Measurements from ENCODE around the gene CTDP1.

- TF ChIP-seq TAF1 (conservative IDR thresholded peaks at IDR 0.05) (no peak), GABPA (IDR thresholded peaks at IDR 0.05 in 1 of 2, conservative IDR thresholded peaks at IDR 0.05 in 1 of 2) (no peak), JUND (IDR thresholded peaks at IDR 0.05) (no peak), ATF3 (IDR thresholded peaks at IDR 0.05) (no peak)
- TF ChIP-seq, protein P1, sequence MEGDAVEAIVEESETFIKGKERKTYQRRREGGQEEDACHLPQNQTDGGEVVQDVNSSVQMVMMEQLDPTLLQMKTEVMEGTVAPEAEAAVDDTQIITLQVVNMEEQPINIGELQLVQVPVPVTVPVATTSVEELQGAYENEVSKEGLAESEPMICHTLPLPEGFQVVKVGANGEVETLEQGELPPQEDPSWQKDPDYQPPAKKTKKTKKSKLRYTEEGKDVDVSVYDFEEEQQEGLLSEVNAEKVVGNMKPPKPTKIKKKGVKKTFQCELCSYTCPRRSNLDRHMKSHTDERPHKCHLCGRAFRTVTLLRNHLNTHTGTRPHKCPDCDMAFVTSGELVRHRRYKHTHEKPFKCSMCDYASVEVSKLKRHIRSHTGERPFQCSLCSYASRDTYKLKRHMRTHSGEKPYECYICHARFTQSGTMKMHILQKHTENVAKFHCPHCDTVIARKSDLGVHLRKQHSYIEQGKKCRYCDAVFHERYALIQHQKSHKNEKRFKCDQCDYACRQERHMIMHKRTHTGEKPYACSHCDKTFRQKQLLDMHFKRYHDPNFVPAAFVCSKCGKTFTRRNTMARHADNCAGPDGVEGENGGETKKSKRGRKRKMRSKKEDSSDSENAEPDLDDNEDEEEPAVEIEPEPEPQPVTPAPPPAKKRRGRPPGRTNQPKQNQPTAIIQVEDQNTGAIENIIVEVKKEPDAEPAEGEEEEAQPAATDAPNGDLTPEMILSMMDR (IDR thresholded peaks at IDR 0.05; ENCODE audit: low read depth, low read length, missing input control) = no peak
These were observed 15.0 kb upstream of the CTDP1 start for GRCh38 chr18:79664525-79665125.

Data from liver (tissue), 3 donors.